Measurements from ENCODE around the gene SCN9A. TPM values are rescaled to one million over a fixed set of nuclear protein-coding genes. Genes with fewer than 3 reads are reported as not detected.

The SCN9A gene
- total and polyA plus RNA-seq, 2 of the 8 experiments (the other 6 are each of a cell fraction or from before 2014, with no cell fraction given), result 1.6 to 6.2 TPM

DNA sequence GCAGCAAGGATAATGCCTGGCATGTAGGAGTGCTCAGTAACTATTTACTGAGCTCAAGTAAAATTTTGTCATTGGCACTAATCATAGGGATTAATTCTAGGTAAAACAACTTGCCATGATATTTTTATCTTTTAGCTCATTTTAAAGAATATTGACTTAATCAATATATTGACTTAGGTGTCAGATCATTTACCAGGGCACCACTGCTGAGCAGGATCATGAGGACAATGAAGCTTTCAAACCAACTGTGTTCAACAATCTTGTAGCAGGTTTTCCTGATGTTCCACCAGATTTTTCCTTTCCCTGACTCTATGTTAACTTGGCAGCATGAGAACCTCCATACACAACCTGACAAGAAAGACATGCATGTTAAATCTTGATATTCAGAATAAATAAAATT is 133.4 kb downstream of the SCN9A start:
- H3K79me1 ChIP-seq (ENCODE audit: low read depth, low read length), result no peaks in the 10 kb centered on the region
- no peak overlapping the region for H3K56ac ChIP-seq (replicated peaks; ENCODE audit: insufficient read length, low read depth, low read length)
- no peak overlapping the region for H2BK12ac ChIP-seq (ENCODE audit: low read depth, low read length)
- no peaks in the 10 kb centered on the region for H3K79me2 ChIP-seq (ENCODE audit: control insufficient read depth in 1 of 2, insufficient read depth in 2 of 2, low read length in 2 of 2)
- H2BK120ac ChIP-seq (replicated peaks; ENCODE audit: low read depth, low read length), result no peak overlapping the region
- no peak overlapping the region for H2BK15ac ChIP-seq (ENCODE audit: low read length)
- no peak overlapping the region for H3K18ac ChIP-seq (ENCODE audit: extremely low read depth, low read length)
- no peaks in the 10 kb centered on the region for H3K27me3 ChIP-seq (replicated peaks in 1 of 4; ENCODE audit: control insufficient read depth in 3 of 4, extremely low read depth in 1 of 4, insufficient read depth in 3 of 4, low read length in 3 of 4)
- TF ChIP-seq CTBP2 (IDR thresholded peaks at IDR 0.05; ENCODE audit: borderline replicate concordance, insufficient read depth, insufficient read length, low read length), result no peak
- TF ChIP-seq HDAC2 (IDR thresholded peaks at IDR 0.05; ENCODE audit: borderline replicate concordance in 1 of 2, low read depth in 2 of 2, low read length in 2 of 2), result no peak
- no peak for TF ChIP-seq NRF1 (IDR thresholded peaks at IDR 0.05; ENCODE audit: low read depth, low read length)
- TF ChIP-seq SIRT6 (IDR thresholded peaks at IDR 0.05; ENCODE audit: low read length), result no peak
- H3K4me3 ChIP-seq (ENCODE audit: extremely low read depth in 1 of 4, insufficient read depth in 2 of 4, low read depth in 3 of 4, low read length in 4 of 4), result no peak overlapping the region
- no peak overlapping the region for H3K4ac ChIP-seq (replicated peaks; ENCODE audit: insufficient read length, low read depth, low read length)
- no peak overlapping the region for H3K14ac ChIP-seq (ENCODE audit: insufficient read length)
- H4K8ac ChIP-seq (ENCODE audit: extremely low read depth, insufficient read depth, low read length), result no peak overlapping the region
- no peaks in the 10 kb centered on the region for H3K9me3 ChIP-seq (ENCODE audit: insufficient read depth in 2 of 2, low read depth in 1 of 2, low read length in 1 of 2)
- CTCF ChIA-PET (ENCODE audit: partially characterized antibody), result interaction anchor here (0.6 to 0.7 kb wide), 2 partner anchors 10 to 154 kb away, joined by 3 to 4 read pairs; no protein-coding TSS in a partner anchor
- no peak overlapping the region for H3K23ac ChIP-seq (ENCODE audit: insufficient read length)
- DNase-seq (ENCODE audit: low read depth in 1 of 2, low spot score in 2 of 2) (no peak), FAIRE-seq (no peak)
- no peak overlapping the region for H4K91ac ChIP-seq (replicated peaks; ENCODE audit: insufficient read length, low read length)
- no peak overlapping the region for H3K4me2 ChIP-seq (ENCODE audit: insufficient read depth in 1 of 2, low read depth in 2 of 2, low read length in 2 of 2)
- no peak overlapping the region for H4K5ac ChIP-seq (ENCODE audit: insufficient read length, low read depth, low read length)
- no peak overlapping the region for H2AK5ac ChIP-seq (ENCODE audit: low read depth, low read length)
- no peaks in the 10 kb centered on the region for H3K4me1 ChIP-seq (replicated peaks in 1 of 4; ENCODE audit: control insufficient read depth in 3 of 4, insufficient read depth in 4 of 4, low read length in 3 of 4)
- H3K27ac ChIP-seq (ENCODE audit: low read depth, low read length), result no peak overlapping the region
- no peaks in the 10 kb centered on the region for H4K20me1 ChIP-seq (replicated peaks in 1 of 2; ENCODE audit: control insufficient read depth in 1 of 2, insufficient read depth in 2 of 2, low read length in 2 of 2)
- H3K36me3 ChIP-seq (ENCODE audit: control insufficient read depth in 2 of 4, insufficient read depth in 4 of 4, low read length in 3 of 4), result no peaks in the 10 kb centered on the region
- H2AFZ ChIP-seq (ENCODE audit: low read length), result no peak overlapping the region
- H3K23me2 ChIP-seq (ENCODE audit: low read depth, low read length), result no peaks in the 10 kb centered on the region
- H3K9ac ChIP-seq (replicated peaks in 1 of 4; ENCODE audit: extremely low read depth in 1 of 4, low read depth in 3 of 4, low read length in 3 of 4), result no peak overlapping the region
- H2BK20ac ChIP-seq (ENCODE audit: low read length), result no peak overlapping the region
- POLR2A ChIA-PET (ENCODE audit: partially characterized antibody), result no interaction called here
- H2BK5ac ChIP-seq (ENCODE audit: low read depth, low read length), result no peak overlapping the region

All from H1 (cell line).